ENCODE data around the gene TEP1.
"Not testable (repeated sequence)": the region's sequence is repeated elsewhere in the genome, so short reads cannot be mapped to it uniquely, and the experiment has no call there.

TEP1 gene

DNA sequence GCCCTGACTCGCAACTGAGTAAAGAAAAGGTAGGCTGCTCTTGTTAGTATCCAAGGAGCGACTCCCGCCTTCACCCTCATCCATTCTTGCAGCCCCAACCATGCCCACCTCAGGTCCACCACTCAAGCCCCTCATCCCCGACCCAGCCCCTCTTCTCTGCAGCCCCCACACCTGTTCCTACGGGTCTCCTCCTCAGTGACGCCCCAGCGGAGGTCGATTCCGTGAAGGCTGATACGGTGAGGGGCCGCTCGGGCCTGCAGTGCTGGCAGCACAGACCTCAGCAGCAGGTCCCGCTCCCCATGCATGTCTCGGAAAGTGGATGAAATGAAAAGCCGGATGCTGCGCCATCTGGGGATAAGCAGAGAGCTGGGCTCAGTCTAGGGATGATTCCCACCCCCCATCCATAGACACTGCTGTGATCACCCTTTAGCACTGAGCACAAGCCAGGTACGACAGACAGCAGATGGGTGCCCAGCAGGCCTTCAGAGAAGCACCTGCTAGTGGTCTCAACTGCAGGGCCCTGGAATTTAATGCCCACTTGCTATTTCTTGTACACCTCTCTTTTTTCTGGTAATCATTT is 26.9 kb downstream of the TEP1 start:
- DNase-seq, result no peak

GRCh38 chr14:20384886-20385285 is 28.4 kb downstream of the TEP1 start:
- DNase-seq, result no peak

GRCh38 chr14:20384321-20384720 is 29.0 kb downstream of the TEP1 start:
- no peak for DNase-seq

DNA sequence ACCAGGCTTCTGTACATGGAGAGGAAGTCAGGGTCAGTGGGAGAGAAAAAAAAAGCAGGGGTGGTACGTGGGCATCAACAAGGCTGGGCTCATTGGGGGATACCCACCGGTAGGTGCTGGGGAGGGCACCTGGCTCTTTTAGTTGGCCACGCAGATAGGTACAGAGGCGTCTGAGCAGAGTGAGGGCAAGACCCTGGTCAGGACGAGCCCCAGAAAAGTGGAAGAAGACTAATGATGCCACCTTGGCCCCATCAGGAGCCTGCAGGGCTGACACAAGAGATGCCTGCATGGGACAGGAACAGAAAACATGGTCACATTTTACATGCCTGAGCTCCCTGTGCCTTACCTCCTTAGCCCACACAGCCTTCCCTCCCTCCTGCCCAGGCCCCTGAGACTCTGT is 29.7 kb downstream of the TEP1 start:
- DNase-seq, result no peak

GRCh38 chr14:20383032-20383431 is 30.3 kb downstream of the TEP1 start:
- no peak for DNase-seq

DNA sequence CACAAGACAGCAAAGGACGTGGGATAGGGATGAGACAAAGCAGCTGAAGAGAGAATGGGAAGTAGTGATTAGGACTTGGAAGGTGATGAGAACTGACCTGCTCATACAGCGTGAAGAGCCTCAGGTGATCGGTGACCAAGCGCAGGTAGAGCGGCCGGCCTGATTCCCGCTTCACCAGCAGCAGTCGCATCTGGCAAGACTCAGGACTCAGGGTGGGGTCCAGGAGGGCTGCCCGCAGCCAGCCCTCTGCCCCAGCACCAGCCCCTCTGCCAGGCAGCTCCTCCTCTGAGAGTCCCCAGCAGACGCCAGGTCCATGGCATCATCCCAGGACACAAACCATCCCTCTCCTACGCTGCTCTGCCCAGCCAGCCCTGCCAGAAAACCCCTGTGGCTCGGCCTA is 30.8 kb downstream of the TEP1 start:
- no peak for DNase-seq

GRCh38 chr14:20381341-20381740 is 32.0 kb downstream of the TEP1 start:
- DNase-seq, result no peak

DNA sequence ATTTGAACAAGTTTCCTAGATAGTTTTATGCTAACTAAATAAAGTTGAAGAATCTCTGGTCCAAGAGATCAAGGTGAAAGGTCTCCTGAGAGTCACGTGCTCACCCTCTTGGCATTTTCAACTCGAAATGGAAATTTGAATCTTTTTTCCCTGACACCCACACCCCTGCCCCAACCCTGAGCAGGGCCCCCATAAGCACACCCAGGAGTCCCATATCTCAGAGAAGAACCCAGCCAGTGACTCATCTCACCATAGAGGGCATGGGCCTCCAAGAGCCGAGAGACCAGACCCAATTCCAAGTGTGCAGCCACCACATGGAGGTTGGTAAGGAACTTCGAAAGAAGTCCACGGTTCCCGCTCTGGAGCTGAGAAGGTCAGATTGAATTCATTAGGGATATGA is 32.6 kb downstream of the TEP1 start:
- no peak for DNase-seq

- DNase-seq, result no peak
Observed at GRCh38 chr14:20379743-20380142, 33.6 kb downstream of the TEP1 start.

DNA sequence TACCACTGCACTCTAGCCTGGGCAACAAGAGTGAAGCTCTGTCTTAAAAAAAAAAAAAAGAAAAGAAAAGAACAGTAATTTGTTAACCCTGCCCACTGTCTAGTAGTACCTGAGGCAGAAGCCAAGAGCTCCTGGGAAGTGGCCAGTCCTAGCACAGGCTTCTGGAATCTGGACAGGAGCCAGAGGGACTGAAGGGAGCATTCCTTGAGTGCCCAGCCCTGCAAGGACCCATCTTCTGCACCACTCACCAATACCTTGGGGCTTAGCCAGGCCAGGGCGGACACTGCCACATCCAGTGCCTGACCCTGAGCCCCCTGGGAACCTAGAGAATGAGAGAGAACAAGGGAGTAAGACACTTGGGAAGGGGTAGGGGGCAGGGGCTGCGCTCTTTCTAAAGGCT is 36.1 kb downstream of the TEP1 start:
- no peak for DNase-seq

DNA sequence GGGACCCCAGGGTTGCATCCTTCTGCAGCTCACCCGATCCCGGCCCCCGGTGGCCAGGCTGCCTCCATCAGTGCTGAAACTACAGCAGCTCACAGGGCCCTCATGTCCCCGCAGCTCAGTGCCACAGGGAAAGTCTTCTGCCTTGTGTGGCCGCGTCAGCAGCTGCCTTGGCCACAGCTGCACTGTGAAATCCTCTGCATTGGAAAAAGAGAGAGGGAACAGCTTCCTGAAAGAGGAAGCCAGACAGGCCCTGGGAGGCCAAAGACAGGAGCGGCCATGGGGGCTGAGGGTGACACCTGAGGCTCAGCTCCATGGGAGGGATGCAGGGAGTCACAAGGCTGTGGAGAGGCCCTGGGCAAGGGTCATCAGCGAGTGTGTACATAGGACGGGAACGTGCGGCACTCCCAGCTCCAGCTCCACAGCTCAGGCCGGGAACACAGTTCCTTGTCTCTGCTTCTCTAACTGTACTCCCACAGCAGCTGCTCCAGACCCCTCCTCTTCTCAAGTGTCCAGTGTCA is 37.2 kb downstream of the TEP1 start:
- no peak for DNase-seq

DNA sequence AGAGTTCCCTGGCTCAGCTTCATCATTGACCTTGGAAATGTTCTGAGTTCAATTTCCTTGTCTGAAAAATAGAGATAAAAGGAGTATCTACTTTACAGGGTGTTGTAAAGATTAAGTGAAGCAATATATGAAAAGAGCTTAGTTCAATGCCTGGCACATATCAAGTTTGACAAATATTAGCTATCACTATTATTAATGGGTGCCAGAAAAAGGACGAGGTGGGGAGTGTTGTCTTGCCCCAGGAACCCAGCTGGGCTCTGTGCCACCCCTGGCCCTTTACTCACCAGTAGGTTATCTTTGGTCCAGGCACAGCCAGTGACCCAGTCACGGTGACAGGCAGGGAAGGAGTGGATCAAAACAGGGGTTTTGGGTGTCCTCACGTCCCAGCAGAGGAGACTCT is 37.8 kb downstream of the TEP1 start:
- no peak for DNase-seq

DNA sequence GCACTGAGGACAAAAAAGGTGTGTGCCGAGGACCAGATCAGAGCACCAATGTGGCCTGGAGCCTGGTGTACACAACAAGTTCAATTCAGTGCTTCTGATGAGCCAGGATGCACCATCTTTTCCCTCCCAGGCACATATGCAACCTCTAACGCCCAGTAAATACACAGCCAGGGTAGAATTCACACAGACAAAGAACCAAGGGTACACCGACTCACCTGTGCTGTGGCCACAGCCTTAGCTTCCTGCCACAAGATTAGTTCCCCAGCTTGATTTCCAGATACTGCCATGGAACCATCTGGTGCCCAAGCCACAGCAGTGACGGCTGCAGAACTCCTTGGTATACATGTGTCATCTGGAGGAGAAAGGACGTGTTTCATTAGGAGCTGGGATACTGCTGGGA is 40.5 kb downstream of the TEP1 start:
- DNase-seq, result no peak

- DNase-seq, result no peak
Observed at GRCh38 chr14:20365928-20366327, 47.4 kb downstream of the TEP1 start.

GRCh38 chr14:20358474-20358873 is 54.8 kb downstream of the TEP1 start:
- not testable (repeated sequence) for DNase-seq

- no peak for DNase-seq
Observed at GRCh38 chr14:20356422-20356821, 56.9 kb downstream of the TEP1 start.

GRCh38 chr14:20350860-20351259 is 62.4 kb downstream of the TEP1 start:
- no peak for DNase-seq

DNA sequence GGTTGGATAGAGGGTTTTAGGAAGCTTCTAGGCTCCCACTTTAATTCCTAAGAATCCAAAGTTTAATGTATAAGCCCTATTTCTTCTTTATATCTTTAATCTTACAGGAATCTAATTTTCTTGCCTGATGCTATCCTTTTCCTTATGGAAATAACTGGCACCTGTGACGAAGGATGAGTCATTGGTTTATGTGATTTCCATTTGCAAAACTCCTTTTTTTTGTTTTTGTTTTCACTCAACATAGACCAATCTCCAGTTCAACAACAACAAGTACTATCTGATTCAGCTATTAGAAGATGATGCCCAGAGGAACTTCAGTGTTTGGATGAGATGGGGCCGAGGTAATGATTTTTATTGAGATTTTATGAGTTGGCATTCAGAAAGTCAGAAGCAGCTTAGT is 63.0 kb downstream of the TEP1 start:
- no peak for DNase-seq

DNA sequence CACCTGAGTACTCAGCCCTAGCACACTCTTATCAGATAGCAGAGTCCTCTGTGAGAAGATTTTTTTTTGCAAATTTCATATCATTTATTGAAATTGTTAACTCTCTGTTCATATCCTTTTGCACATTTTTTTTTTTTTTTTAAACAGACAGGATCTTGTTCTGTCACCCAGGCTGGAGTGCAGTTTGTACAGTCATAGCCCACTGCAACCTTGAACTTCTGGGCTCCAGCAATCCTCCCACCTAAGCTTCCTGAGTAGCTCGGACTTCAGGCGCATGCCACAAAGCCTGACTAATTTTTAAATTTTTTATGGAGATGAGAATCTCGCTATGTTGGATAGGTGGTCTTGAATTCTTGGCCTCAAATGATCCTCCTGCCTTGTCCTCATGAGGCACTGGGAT is 65.6 kb downstream of the TEP1 start:
- DNase-seq, result no peak

DNA sequence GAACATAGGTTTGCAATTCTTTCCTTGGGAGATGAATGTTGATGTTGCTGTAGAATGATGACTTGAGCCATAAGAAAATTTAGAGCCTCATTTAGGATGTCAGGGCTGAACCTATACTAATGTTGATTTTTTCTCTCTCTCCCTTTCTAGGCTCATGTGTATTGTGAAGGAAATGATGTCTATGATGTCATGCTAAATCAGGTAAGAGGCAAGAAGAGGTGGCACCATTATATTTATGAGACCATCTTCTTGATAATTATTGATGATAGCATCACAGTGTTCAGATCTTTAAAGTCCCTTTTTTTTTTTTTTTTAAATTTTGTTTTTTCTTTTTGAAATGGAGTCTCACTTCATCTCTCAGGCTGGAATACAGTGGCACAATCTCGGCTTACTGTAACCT is 66.6 kb downstream of the TEP1 start:
- no peak for DNase-seq

- no peak for DNase-seq
Observed at GRCh38 chr14:20345366-20345765, 67.9 kb downstream of the TEP1 start.

- DNase-seq, result no peak
Observed at GRCh38 chr14:20343862-20344220, 69.5 kb downstream of the TEP1 start.

- peak; percentile 84 for DNase-seq
Observed at GRCh38 chr14:20343092-20343861, 70.0 kb downstream of the TEP1 start, which contains the start of gene PARP2. Gene PARP2, plus strand, starts transcription at chr14:20343635. Its CDS starts 7 bp downstream, at chr14:20343642.

GRCh38 chr14:20341646-20342045 is 71.7 kb downstream of the TEP1 start:
- no peak for DNase-seq

- not testable (repeated sequence) for DNase-seq
Observed at GRCh38 chr14:20341032-20341431, 72.3 kb downstream of the TEP1 start.

All from cortex of kidney (tissue), 1 donor.